NCI-H345 treated with DMSO at 0.1 percent for 48 hours (cell line): ENCODE results near the gene CAPN10.

Source experiments
- DNase-seq: peaks from one replicate; lab custom pipeline; 2025; ENCODE audit not compliant: unreplicated experiment; lab: John Stamatoyannopoulos, UW

The CAPN10 gene

DNA sequence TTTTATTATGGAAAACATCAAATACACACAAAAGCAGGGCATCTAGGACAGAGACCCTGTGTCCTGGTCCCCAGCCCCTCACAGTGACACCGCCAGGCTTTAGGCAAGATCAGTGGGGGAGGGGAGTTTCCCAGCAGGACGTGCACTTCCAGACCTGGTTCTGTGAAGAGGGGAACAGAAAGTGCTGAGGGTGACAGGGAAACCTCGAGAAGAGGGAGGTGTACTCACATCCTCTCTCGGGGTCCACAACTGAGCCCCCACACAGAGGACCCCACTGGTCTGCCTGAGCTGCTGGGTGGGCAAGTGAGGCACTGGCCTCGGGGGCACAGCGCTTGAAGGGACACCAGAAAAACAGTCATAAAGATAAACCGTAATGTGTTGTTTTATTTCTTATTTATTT is 34.3 kb downstream of the CAPN10 start:
- no peak for DNase-seq

DNA sequence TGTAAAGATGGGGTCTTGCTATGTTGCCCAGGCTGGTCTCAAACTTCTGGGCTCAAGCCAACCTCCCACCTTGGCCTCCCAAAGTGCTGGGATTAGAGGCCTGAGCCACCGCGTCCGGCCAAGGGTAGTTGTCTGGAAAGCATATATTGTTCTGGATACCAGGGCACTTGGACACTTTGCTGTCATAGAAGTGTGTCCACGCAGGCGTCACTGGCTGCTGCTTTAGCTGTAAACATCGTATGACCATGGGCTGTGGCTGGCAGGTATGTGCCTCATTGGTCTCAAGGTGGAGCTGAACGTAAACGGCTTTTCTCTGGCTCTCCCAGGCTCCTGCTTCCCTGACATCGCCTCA is 35.5 kb downstream of the CAPN10 start:
- DNase-seq: no peak

DNA sequence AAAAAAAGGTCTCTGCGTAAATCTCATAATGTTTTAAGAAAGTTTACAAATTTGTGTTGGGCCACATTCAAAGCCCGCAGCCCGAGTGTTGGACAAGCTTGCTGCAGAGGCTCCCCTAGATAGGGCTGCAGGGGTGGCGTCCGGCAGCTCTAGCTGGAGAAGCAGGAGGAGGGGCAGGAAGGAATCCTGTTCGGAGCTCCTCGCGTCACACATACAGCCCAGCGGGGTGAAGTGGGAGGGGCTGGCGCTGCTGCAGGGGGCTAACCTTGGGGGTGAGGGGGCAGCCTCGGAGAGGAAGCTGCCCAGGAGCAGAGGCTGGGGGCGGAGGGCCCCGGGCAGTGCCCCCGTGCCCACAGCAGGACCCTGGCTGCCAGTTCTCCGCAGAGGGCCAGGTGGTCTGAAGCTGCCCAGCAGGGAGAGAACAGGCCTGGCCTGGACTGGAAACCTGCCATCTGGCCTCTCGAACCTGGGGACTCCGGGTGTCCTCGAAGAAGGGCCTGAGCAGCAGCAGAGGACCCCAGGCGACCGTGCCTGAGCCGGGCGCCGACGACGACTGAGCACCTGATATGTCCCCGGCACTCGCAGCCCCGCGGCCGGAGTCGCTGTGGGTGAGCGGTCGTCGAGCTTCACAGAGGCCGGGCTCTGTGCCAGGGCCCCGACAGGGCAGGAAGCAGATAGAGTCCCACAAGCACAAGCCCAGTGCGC is 36.1 kb downstream of the CAPN10 start:
- peak; percentile 8 for DNase-seq

DNA sequence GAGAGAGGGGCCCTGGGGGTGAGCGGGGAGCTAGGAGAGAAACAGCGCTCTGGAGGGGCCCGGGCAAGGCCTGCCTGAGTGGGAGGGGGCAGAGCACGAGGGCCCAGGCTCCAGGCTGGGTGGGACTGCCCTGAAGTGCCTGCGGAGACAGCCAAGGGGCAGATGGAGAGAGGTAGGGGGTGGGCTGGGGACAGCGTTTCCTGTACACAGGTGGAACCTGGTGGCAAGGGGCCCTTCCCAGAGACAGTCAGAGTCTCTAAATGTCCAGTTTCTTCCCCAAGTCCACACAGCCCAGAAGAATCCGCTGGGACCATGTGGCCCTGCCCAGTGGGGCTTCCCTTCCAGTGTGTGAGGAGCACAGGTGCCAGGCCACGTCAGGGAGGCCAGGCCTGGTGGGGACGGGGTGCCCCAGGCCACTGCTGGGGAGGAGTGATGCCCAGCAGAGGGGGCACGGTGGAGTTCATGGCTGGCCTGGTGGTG is 37.0 kb downstream of the CAPN10 start:
- DNase-seq: no peak

DNA sequence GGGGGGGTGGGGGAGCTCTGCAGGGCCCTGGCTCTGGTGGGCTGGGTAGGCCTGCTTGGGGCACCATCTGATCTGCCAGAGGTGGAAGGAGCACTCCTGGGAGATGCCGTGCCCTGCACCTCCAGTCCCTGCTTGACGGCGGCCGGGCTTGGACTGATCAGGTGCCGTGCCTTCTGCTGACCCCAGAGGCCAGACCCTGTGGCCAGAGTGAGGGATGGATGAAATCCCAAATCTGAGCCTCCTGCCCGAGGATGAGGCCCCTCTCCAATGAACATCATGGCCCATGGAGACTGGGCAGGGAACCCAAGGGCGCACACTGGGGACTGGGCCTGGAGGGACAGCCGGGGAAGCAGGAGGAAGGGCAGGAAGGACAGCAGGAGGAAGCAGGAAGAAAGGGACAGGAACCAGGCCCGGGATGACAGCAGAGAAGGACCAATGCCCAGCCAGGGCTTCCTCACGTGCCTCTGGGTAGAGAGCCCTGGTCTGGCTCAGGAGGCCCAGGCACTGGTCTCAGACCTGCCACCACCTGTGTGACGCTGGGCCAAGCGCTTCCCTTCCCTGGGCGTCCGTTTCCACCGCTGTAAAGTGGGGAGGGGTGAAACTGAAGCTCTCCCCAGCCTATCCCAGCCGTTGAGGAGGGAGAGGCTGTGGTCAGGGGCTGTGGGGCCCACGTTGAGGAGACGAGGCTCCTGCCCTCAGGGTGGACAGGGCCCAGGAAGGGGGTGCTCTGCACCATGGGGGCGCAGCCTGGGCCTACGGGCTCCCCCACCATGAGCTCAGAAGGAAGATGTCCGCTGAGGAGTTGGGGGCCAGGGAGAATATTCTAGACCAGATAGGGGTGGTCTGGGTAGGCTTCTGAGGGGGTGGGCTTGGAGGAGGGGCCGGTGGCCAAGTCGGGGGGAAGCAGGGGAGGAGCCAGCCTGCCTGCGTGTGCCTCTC is 37.7 kb downstream of the CAPN10 start:
- no peak for DNase-seq

DNA sequence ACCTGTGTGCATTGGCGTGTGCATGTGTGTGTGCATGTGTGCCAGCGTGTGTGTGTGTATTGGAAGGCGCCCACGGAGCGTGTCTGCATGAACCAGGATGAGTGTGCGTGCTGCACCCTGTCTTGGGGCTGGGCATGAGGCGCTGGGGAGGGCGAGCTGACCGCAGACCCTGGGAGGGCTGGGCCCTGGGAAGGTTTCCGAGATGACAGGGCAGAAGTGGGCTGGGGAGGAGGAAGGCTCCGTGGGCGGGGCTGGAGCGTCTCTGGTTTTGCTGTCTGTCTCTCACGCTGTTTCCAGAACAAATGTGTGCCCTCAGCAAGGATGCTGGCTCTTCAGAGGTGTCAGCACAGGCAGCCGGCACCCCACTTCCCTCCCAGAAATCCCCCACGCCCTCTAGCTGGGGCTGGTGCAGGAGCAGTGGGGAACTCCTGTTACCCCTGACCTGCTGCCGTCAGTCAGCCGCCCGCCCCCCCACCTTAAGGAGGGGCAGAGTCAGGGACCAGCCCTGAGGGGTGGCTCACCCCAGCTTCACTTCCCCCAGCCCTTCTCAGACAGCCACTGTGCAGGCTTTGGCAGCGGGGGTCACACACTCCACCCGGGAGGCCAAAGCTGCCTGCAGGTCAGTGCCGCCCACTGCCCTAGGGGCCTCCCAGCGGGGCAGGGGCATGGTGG is 38.6 kb downstream of the CAPN10 start, which contains the start of gene GPR35:
GPR35 (plus strand) TSS at position 531 of the 672 bp plus-strand sequence. CDS start 4,473 bp downstream, outside the sequence.
- no peak for DNase-seq

DNA sequence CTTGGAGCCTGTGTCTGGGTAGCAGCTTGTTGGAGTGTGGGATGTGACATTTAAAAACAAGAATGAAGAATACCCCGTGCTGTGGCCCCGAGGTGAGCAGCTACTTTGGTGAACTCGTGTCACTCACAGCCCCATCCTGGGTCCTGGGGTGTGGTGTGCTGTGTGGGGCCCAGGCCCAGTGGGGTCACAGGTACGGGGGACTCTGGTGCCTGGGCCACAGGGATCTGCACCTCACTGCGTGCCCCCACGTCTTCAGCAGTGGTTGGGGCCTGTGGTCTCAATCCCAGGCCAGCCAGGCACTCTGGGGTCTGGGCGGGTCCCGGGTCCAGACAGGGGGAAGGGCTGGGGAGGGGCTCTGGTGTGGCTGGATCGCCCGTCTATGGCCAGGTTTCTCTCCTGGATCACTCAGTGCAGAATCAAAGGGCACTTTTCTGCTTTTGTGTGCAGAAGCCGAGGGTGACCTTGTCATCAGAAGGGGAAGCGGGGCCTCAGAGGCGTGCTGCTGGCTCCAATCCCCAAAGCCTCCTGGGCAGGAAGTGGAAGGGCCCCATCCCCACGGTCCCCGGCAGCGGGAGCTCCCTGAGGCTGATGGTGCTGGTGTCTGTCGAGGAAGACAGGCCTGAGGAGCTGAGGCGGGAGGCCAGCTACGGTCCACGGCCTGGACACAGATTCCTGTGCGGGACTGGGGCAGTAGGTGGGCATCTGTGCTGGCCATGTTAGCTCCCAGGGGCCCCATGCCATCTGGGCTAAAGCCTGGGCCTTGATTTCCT is 40.2 kb downstream of the CAPN10 start:
- no peak for DNase-seq

DNA sequence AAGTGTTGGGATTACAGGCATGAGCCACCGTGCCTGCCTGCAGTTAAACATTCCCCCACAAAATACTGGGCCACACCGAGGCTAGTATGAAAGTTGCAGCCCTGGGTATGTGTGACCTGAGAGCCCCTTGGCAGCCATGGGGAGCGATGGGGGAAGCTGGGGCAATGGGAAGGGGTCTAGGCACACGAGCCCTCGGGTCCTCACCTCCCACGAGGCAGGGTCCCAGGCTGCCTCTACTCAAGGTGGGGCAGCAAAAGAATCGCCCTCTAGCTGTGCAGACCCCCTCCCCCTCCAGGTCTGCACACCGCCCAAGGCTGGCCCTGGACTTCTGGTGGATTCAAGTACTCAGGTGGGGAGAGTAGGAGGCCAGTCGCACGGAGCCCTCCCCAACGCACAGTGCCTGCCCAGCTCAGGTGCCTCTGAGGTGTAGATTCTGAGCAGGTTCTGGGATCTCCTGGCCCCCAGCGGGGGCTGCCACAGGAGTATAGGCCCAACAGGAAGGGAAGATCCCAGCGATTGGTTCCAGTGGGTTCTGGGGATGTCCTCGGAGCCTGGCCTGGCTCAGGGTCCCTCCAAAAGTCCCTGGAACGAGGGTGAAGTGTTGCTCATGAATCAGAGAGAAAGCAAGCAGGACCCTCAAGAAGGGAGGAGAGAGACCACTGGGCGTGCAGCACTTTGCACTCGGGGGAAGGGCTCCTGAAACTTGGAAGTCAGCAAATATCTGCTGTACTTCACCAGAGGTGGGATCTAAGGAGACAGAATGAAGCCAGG is 41.4 kb downstream of the CAPN10 start:
- no peak for DNase-seq

DNA sequence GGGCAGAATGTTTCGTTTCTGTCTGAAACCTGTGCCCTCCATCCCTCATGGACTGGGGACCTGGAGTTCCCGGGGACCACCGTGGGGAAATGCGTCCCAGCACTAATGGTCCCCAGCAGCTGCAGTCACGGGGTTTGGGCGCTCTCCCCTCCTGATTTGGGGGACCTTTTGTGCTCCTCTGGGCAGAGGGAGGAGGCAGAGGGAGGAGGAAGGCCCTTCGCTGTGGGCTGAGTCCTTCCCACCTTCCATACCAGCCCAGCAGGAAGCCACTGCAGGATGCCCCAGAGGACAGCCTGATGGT is 41.9 kb downstream of the CAPN10 start:
- DNase-seq: no peak

DNA sequence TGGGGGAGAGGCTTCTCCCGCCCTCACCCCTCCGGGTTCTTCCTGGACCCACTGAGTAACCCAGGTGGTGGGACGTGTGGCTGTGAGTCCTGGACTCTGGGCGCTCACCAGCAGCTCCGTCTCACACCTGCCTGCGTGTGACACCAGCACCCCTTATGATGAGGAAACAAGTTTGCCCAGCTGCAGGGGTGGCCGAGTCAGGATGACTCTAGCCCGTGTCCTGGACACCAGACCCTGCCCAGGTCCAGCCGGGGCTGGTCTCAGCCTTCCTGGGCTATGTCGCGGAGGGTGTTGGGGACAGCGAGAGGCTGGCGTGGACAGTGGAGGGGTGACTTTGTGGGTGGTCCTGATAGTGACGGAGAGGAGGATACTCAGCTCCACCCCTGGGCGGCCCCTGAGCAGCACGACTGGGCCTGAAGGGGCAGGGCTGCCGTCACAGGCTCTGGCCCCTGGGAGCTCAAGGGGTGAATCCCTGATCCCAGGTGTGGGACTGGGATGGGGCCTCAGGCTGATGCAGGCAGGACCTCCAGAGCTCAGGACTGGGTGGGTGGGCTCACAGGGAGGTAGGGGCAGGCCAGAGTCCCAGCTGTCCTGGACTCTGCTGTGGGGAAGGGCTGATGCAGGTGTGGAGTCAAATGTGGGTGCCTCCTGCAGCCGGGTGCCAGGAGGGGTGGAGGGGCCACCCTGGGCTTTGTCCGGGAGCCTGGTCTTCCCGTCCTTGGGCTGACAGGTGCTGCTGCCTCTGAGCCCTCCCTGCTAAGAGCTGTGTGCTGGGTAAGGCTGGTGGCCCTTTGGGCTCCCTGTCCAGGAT is 42.5 kb downstream of the CAPN10 start:
- no peak for DNase-seq

DNA sequence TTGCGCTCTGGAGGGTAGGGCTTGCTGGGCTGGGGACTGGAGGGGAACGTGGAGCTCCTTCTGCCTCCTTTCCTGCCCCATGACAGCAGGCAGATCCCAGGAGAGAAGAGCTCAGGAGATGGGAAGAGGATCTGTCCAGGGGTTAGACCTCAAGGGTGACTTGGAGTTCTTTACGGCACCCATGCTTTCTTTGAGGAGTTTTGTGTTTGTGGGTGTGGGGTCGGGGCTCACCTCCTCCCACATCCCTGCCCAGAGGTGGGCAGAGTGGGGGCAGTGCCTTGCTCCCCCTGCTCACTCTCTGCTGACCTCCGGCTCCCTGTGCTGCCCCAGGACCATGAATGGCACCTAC is 43.1 kb downstream of the CAPN10 start:
- DNase-seq: no peak

DNA sequence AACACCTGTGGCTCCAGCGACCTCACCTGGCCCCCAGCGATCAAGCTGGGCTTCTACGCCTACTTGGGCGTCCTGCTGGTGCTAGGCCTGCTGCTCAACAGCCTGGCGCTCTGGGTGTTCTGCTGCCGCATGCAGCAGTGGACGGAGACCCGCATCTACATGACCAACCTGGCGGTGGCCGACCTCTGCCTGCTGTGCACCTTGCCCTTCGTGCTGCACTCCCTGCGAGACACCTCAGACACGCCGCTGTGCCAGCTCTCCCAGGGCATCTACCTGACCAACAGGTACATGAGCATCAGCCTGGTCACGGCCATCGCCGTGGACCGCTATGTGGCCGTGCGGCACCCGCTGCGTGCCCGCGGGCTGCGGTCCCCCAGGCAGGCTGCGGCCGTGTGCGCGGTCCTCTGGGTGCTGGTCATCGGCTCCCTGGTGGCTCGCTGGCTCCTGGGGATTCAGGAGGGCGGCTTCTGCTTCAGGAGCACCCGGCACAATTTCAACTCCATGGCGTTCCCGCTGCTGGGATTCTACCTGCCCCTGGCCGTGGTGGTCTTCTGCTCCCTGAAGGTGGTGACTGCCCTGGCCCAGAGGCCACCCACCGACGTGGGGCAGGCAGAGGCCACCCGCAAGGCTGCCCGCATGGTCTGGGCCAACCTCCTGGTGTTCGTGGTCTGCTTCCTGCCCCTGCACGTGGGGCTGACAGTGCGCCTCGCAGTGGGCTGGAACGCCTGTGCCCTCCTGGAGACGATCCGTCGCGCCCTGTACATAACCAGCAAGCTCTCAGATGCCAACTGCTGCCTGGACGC is 43.6 kb downstream of the CAPN10 start:
- DNase-seq: no peak

DNA sequence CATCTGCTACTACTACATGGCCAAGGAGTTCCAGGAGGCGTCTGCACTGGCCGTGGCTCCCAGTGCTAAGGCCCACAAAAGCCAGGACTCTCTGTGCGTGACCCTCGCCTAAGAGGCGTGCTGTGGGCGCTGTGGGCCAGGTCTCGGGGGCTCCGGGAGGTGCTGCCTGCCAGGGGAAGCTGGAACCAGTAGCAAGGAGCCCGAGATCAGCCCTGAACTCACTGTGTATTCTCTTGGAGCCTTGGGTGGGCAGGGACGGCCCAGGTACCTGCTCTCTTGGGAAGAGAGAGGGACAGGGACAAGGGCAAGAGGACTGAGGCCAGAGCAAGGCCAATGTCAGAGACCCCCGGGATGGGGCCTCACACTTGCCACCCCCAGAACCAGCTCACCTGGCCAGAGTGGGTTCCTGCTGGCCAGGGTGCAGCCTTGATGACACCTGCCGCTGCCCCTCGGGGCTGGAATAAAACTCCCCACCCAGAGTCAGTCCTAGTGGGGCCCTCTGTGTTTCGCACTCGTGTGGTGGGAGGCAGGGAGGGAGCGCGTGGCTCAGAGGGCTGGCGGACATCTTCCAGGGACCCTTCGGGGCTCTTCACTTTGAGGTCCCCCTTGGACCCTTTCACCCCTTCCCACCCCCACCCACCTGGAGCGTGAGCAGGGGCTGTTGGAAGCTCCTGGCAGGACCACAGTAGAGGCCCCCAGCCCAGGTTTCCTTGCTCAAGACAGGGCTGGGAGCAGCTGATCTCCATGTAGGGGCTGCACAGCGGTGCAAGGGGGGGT is 44.4 kb downstream of the CAPN10 start:
- DNase-seq: no peak

DNA sequence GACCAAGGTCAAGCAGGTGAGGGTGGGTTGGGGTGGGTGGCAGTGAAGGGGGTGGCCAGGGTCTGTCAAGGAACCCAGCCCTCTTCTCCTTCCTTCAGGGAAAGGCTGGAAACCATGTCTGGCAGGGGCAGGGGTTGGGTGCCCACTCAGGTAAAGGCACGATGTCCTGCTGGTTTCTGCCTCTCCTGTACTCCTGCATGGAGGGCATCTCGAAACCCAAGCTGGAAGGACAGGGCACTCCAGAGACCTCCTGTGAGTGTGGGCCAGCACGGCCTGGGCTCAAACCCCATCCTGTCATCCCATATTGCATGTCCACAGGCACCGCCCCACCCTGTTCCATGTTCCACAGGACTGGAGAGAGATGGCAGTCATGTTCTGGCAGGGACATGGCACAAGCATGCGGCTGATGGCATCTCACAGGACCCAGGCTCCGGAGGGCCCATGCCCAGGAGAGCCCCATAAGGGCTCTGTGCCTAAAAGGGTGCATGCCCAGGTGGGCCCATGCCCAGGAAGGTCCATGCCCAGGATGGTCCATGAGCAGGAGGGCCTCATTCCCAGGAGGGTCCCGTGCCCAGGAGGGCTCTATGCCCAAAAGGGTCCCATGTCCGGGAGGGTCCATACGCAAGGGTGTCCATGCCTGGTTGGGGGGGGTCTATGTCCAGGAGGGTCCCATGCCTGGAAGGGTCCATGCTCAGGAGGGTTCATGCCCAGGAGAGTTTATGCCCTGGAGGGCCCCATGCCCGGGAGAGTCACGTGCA is 45.2 kb downstream of the CAPN10 start:
- no peak for DNase-seq

DNA sequence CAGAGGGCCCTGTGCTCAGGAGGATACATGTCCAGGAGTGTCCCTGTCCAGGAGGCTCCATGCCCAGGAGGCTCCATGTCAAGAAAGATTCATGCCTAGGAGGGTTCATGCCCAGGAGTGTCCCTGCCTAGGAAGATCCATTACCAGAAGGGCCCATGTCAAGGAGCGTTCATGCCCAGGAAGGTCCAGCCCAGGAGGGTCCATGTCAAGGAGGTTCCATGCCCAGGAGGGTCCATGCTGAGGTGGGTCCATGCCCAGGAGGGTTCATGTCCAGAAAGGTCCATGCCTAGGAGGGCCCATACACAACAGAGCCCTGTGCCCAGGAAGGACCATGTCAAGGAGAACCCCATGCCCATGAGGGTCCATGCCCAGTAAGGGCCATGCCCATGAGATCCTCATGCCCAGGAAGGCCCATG is 45.8 kb downstream of the CAPN10 start:
- no peak for DNase-seq

DNA sequence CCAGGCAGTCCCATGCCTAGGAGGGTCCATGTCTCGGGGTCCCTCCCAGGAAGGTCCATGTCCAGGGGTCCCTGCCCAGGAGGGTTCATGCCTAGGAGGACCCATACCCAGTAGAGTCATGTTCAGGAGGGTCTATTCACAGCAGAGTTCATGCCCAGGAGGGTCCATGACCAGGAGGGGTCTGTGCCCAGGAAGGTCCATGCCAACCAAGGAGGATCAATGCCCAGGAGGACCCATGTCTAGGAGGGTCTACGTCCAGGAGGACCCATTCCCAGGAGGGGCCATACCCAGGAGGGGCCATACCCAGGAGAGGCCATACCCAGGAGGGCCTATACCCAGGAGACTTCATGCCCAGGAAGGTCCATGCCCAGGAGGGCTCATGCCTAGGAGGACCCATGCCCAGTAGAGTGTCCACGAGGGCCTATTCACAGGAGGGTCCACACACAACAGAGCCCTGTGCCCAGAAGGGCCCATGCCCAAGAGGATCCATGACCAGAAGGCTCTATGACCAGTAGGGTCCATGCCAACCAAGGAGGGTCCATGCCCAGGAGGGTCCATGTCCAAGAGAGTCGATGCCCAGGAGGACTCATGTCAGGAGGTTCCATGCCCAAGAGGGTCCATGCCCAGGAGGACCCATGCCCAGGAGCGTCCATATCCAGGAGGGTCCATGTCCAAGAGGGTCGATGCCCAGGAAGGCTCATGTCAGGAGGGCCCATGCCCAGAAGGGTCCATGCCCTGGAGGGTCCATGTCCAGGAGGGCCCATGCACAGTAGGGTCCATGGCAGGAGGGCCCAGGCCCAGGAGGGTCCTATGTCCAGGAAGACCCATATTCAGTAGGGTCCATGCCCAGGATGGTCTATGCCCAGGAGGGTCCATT is 48.8 kb downstream of the CAPN10 start:
- no peak for DNase-seq
